ENCODE measurements around the gene GREB1L.

DNA sequence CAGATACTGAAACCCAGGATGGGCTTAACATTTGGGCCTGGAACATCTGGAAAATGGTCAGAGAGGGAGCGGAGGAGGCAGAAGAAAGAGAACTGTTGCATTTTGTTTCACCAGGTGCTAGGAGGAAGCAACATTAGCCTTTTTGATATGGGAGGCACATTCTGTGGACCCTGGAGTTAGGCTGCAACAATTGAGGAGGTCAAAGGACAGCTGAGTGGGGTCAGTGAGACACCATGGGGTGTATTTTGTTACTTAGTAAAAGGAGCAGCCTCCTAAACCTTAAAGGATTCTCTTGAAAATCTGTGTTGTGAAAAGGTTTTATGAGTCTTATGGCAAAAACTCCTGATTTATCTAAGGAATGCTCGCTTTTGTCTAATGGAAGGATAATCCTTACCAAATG is 124.9 kb downstream of the GREB1L start:
- TF ChIP-seq, protein P1, sequence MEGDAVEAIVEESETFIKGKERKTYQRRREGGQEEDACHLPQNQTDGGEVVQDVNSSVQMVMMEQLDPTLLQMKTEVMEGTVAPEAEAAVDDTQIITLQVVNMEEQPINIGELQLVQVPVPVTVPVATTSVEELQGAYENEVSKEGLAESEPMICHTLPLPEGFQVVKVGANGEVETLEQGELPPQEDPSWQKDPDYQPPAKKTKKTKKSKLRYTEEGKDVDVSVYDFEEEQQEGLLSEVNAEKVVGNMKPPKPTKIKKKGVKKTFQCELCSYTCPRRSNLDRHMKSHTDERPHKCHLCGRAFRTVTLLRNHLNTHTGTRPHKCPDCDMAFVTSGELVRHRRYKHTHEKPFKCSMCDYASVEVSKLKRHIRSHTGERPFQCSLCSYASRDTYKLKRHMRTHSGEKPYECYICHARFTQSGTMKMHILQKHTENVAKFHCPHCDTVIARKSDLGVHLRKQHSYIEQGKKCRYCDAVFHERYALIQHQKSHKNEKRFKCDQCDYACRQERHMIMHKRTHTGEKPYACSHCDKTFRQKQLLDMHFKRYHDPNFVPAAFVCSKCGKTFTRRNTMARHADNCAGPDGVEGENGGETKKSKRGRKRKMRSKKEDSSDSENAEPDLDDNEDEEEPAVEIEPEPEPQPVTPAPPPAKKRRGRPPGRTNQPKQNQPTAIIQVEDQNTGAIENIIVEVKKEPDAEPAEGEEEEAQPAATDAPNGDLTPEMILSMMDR (optimal IDR thresholded peaks at IDR 0.05 in 1 of 3, IDR thresholded peaks at IDR 0.05 in 1 of 3, conservative IDR thresholded peaks at IDR 0.05 in 1 of 3; ENCODE audit: extremely low read depth in 1 of 3, insufficient read depth in 2 of 3, low read length in 3 of 3) = no peak
- TF ChIP-seq EZH2 (IDR thresholded peaks at IDR 0.05; ENCODE audit: low read length) = no peak

Data from keratinocyte (primary cell).